CD8-positive, alpha-beta memory T cell (primary cell): Measurements from ENCODE around the gene COLQ. TPM values are rescaled to one million over a fixed set of nuclear protein-coding genes. Genes with fewer than 3 reads are reported as not detected.

ENCODE experiments used
- CTCF ChIA-PET: fragments of 350-600 bp; sonication (Branson Sonifier 250); formaldehyde crosslinking; loops from one replicate; lab custom pipeline; 2021; ENCODE audit warnings: antibody characterized with exemption; lab: Charles Lee
- POLR2A ChIA-PET: fragments of 350-600 bp; sonication (Branson Sonifier 250); formaldehyde crosslinking; loops from one replicate; lab custom pipeline; 2021; ENCODE audit warnings: antibody characterized with exemption; lab: Charles Lee
- DNase-seq, 5 donors: peaks; one replicate each; pipeline versions ENCODE4 v3.0.0 to v3.0.0-alpha.2; 2020 to 2022; ENCODE audit warnings: mixed read lengths in 1 of 5
- H3K27ac ChIP-seq: one replicate; pipeline ENCODE4 v1.7.0; 2013; ENCODE audit warnings: low read depth, mild to moderate bottlenecking, low read length, moderate library complexity
- H3K27me3 ChIP-seq: 2 replicates; pipeline ENCODE4 v1.7.0; 2013; ENCODE audit warnings: low read length, mild to moderate bottlenecking; ENCODE audit not compliant: insufficient read depth, poor library complexity, severe bottlenecking
- H3K36me3 ChIP-seq: 2 replicates; pipeline ENCODE4 v1.7.0; 2013; ENCODE audit warnings: mild to moderate bottlenecking, low read length, moderate library complexity; ENCODE audit not compliant: insufficient read depth
- H3K4me1 ChIP-seq: 2 replicates; pipeline ENCODE4 v1.7.0; 2013; ENCODE audit warnings: mild to moderate bottlenecking, low read length, moderate library complexity; ENCODE audit not compliant: insufficient read depth
- H3K4me3 ChIP-seq: 2 replicates; pipeline ENCODE4 v1.7.0; 2013; ENCODE audit warnings: mild to moderate bottlenecking, low read length
- H3K9me3 ChIP-seq: 2 replicates; pipeline ENCODE4 v1.7.0; 2013; ENCODE audit warnings: mild to moderate bottlenecking, low read length
- H3K27ac Mint-ChIP-seq, 8 donors: one replicate each; pipeline ENCODE4 v1.8.0; 2020 to 2021; ENCODE audit warnings: mixed read lengths in 8 of 8, mild to moderate bottlenecking in 6 of 8, inconsistent platforms in 3 of 8, moderate library complexity in 3 of 8
- H3K27me3 Mint-ChIP-seq, 2 donors: one replicate each; pipeline ENCODE4 v1.8.0; 2020 to 2021; ENCODE audit warnings: mixed read lengths in 2 of 2, mild to moderate bottlenecking in 1 of 2, moderate library complexity in 1 of 2
- H3K36me3 Mint-ChIP-seq, 3 donors: one replicate each; pipeline ENCODE4 v1.8.0; 2020 to 2021; ENCODE audit warnings: mixed read lengths in 3 of 3, inconsistent platforms in 1 of 3, mild to moderate bottlenecking in 1 of 3
- H3K4me1 Mint-ChIP-seq, 3 donors: one replicate each; pipeline ENCODE4 v1.8.0; 2020 to 2021; ENCODE audit warnings: mixed read lengths in 3 of 3, inconsistent platforms in 1 of 3, mild to moderate bottlenecking in 1 of 3
- H3K4me3 Mint-ChIP-seq, 7 donors: one replicate each; pipeline ENCODE4 v1.8.0; 2020 to 2021; ENCODE audit warnings: mixed read lengths in 7 of 7, mild to moderate bottlenecking in 6 of 7, moderate library complexity in 4 of 7, inconsistent platforms in 2 of 7
- H3K9me3 Mint-ChIP-seq, 5 donors: one replicate each; pipeline ENCODE4 v1.8.0; 2020 to 2022; ENCODE audit warnings: mixed read lengths in 5 of 5, mild to moderate bottlenecking in 3 of 5, moderate library complexity in 2 of 5, inconsistent platforms in 1 of 5
- polyA plus RNA-seq: library from polyadenylated mRNA; unstranded; fragments of 300-500 nt; fragmentation: Illumina TruSeq; gene quantifications from one replicate; pipeline ENCODE4 v1.2.3, GENCODE V29; 2021
- total RNA-seq, 2 experiments: library from RNA; stranded (reverse); gene quantifications; one replicate each; pipeline ENCODE4 v1.2.3, GENCODE V29; 2021

The COLQ gene
- total and polyA plus RNA-seq, 3 experiments from 2014 or later = 1.1 to 17.3 (median 1.6) TPM

DNA sequence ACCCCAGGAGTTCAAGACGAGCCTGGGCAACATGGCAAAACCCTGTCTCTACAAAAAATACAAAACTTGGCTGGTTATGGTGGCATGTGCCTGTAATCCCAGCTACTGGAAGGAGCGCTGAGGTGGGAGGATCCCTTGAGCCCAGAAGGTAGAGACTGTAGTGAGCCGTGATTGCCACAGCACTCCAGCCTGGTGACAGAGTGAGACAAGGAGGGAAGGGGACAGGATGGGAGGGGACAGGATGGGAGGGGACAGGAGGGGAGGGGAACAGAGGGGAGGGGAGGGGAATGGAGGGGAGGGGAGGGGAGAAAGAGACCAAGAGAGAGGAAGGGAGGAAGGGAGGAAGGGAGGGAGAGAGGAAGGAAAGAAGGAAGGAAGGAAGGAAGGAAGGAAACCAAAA, 11.0 kb downstream of the COLQ start:
- Histone ChIP-seq H3K27ac (no peak overlapping the region), H3K36me3 (no peaks in the 10 kb centered on the region), H3K27me3 (no peaks in the 10 kb centered on the region), H3K9me3 (no peaks in the 10 kb centered on the region), H3K4me3 (no peak overlapping the region), H3K4me1 (no peaks in the 10 kb centered on the region)
- H3K27ac Mint-ChIP-seq = peak overlapping the region in 2 of 8 donors; percentile 22 to 32
- H3K27me3 Mint-ChIP-seq = peaks cover 0 to 3% of the 10 kb centered on the region in 2 donors
- H3K36me3 Mint-ChIP-seq = no peaks in the 10 kb centered on the region
- no peaks in the 10 kb centered on the region for H3K9me3 Mint-ChIP-seq
- DNase-seq = no peak
- H3K4me1 Mint-ChIP-seq = peaks cover 13 to 21% (median 15%) of the 10 kb centered on the region in 3 donors
- ChIA-PET CTCF (no interaction called here), POLR2A (no interaction called here)
- H3K4me3 Mint-ChIP-seq = no peak overlapping the region

DNA sequence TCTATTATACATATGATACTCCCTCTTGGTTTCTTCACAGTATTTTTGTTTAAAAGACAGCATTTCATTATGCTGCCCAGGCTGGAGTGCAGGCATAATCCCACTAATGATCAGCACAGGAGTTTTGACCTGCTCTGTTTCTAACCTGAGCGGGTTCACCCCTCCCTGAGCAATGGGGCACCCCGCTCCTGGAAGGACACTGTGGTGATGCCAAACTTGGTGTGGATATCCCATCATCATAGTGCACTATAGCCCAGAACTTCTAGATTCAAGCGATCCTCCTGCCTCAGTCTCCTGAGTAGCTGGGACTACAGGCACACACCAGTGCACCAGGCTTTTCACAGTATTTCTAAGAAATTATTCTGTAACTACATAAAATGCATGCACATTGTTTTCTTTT, 14.9 kb downstream of the COLQ start:
- H3K36me3 Mint-ChIP-seq = no peaks in the 10 kb centered on the region
- no peaks in the 10 kb centered on the region for H3K36me3 ChIP-seq
- CTCF ChIA-PET = no interaction called here
- H3K9me3 ChIP-seq = no peaks in the 10 kb centered on the region
- no peak overlapping the region for H3K4me3 Mint-ChIP-seq
- no peaks in the 10 kb centered on the region for H3K9me3 Mint-ChIP-seq
- no peaks in the 10 kb centered on the region for H3K27me3 ChIP-seq
- no peak for DNase-seq
- H3K27me3 Mint-ChIP-seq = peaks cover 0 to 2% of the 10 kb centered on the region in 2 donors
- no peak overlapping the region for H3K4me3 ChIP-seq
- H3K4me1 ChIP-seq = no peaks in the 10 kb centered on the region
- POLR2A ChIA-PET = no interaction called here
- peak overlapping the region in 3 of 8 donors; percentile 57 to 85 (median 76) for H3K27ac Mint-ChIP-seq
- H3K4me1 Mint-ChIP-seq = peaks cover 16 to 26% (median 19%) of the 10 kb centered on the region in 3 donors
- H3K27ac ChIP-seq = no peak overlapping the region

DNA sequence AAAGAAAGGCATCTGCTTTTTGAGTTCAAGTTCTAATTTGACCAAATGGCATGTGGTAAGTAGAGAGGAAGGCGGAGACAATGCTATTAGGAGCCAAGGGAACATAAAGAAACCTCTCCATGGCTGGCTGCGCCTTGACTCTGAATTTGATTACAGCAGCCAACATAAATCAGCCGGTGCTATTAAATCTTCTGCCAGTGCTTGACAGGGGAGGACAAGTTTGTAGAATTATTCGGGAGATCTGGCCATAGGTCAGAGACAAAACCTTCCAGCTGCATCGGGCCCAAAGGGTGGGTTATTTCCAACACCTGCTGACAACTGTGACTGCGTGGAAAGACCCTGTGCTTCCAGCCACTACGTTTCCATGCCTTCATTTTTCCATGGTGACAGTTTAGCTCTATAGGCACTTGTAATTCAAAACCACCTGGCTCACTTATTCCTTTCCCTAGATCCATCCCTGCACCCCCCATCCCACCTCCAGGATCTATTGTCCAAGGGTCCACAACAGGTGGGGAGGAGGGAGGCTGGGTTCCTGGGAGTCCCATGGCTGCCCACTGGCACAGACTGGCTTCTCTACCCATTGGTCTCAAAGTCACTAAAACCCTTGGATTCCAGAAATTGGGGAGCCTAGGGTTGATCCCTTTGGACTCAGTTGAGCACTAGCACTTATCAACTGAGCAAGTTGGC, 15.9 kb downstream of the COLQ start:
- H3K4me1 Mint-ChIP-seq = peaks cover 15 to 26% (median 20%) of the 10 kb centered on the region in 3 donors
- peaks cover 0 to 2% of the 10 kb centered on the region in 2 donors for H3K27me3 Mint-ChIP-seq
- no peaks in the 10 kb centered on the region for H3K9me3 Mint-ChIP-seq
- peak overlapping the region in 1 of 7 donors; percentile 25 for H3K4me3 Mint-ChIP-seq
- POLR2A ChIA-PET = no interaction called here
- no peak overlapping the region for H3K4me3 ChIP-seq
- H3K36me3 ChIP-seq = no peaks in the 10 kb centered on the region
- H3K27ac Mint-ChIP-seq = peak overlapping the region in 3 of 8 donors; percentile 1 to 76 (median 9)
- H3K36me3 Mint-ChIP-seq = no peaks in the 10 kb centered on the region
- no peak overlapping the region for H3K27ac ChIP-seq
- no peaks in the 10 kb centered on the region for H3K27me3 ChIP-seq
- CTCF ChIA-PET = no interaction called here
- DNase-seq = no peak
- H3K4me1 ChIP-seq = no peaks in the 10 kb centered on the region
- no peaks in the 10 kb centered on the region for H3K9me3 ChIP-seq

DNA sequence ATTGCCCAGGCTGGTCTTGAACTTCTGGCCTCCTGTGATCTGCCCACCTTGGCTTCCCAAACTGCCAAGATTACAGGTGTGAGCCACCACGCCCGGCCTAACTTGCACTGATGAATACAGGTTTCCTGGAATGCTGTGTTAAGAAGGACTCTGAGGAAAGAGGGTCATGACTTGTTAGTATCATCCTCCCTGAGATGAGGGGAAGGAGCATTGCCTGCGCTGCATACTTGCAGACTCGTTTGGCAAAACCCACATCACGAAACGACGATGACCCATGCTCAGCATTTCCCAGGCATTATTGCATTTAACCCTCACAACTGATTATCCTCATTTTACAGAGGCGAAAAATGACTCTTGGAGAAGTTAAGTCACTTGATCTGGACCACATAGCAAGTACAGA, 18.9 kb downstream of the COLQ start:
- Histone ChIP-seq H3K4me3 (no peak overlapping the region), H3K36me3 (no peaks in the 10 kb centered on the region), H3K9me3 (no peaks in the 10 kb centered on the region), H3K27me3 (no peaks in the 10 kb centered on the region), H3K4me1 (no peaks in the 10 kb centered on the region), H3K27ac (no peak overlapping the region)
- no peak for DNase-seq
- ChIA-PET POLR2A (no interaction called here), CTCF (no interaction called here)
- H3K36me3 Mint-ChIP-seq = no peaks in the 10 kb centered on the region
- H3K4me3 Mint-ChIP-seq = no peak overlapping the region
- H3K27ac Mint-ChIP-seq = peak overlapping the region in 3 of 8 donors; percentile 17 to 57 (median 46)
- peaks cover 35 to 46% (median 36%) of the 10 kb centered on the region in 3 donors for H3K4me1 Mint-ChIP-seq
- H3K27me3 Mint-ChIP-seq = peaks cover 0 to 2% of the 10 kb centered on the region in 2 donors
- H3K9me3 Mint-ChIP-seq = no peaks in the 10 kb centered on the region

DNA sequence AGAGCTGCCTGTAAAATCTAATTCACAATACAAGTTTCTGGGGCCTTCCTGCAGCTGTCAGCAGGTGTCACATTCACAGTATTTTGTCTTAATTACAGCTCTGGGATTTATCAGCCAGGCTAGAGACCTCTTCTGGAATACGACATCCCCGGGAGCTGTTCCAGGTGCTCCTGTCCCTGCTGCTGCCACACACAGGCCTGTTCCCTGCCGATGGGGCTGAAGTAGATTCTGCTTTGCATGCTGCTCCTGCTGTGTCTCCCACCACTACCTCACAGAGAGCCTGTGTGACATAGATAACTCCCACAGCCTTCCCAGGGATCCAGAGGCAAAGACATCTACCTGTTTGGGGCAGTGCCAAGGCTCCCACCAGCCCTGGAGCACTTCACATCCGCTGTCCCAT, 20.4 kb downstream of the COLQ start:
- H3K36me3 Mint-ChIP-seq = no peaks in the 10 kb centered on the region
- POLR2A ChIA-PET = no interaction called here

DNA sequence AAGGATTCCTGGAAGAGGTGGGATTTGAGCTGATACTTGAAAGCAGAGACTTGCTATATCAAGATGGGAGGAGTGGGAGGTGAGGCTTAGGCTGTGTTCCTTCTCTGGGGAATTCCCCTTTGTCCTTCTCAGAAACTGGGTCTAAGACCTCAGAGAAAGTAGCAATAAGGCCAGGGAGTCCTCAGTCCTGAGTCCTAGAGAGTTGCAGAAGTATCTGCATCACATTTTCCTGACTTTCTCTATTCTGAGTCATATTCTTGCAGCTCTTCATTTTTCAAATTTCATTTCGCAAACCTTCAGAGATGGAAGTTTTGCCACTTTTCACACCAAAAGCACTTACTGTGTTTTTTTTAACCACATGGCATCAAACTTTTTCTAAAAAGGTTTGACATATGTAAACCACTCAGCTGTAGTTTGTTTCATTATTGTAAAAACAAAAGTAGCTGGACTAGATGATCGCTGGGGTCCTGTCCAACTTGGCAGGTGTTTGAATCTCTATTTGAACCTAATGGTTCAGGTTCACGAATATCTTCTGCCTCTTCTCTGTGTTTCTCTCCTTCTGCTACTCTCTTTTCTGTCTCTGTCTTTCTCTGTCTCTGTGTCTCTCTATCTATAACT, 21.3 kb downstream of the COLQ start:
- H3K36me3 Mint-ChIP-seq = no peaks in the 10 kb centered on the region
- peaks cover 35 to 50% (median 37%) of the 10 kb centered on the region in 3 donors for H3K4me1 Mint-ChIP-seq
- H3K27ac Mint-ChIP-seq = peak overlapping the region; percentile 54 to 96 (median 71)
- DNase-seq = no peak
- H3K4me3 ChIP-seq = no peak overlapping the region
- no peaks in the 10 kb centered on the region for H3K27me3 Mint-ChIP-seq
- no peaks in the 10 kb centered on the region for H3K9me3 ChIP-seq
- POLR2A ChIA-PET = no interaction called here
- CTCF ChIA-PET = no interaction called here
- H3K27ac ChIP-seq = no peak overlapping the region
- H3K4me1 ChIP-seq = no peaks in the 10 kb centered on the region
- no peaks in the 10 kb centered on the region for H3K36me3 ChIP-seq
- no peaks in the 10 kb centered on the region for H3K27me3 ChIP-seq
- H3K9me3 Mint-ChIP-seq = no peaks in the 10 kb centered on the region
- H3K4me3 Mint-ChIP-seq = peak overlapping the region in 6 of 7 donors; percentile 33 to 72 (median 44)

More for the DNA sequence above, 20.4 kb downstream of the COLQ start:
- Mint-ChIP-seq H3K4me1 (peaks cover 35 to 50% (median 38%) of the 10 kb centered on the region in 3 donors), H3K4me3 (peak overlapping the region in 5 of 7 donors; percentile 2 to 39 (median 16)), H3K27ac (peak overlapping the region in 7 of 8 donors; percentile 16 to 86 (median 68)), H3K9me3 (no peaks in the 10 kb centered on the region), H3K27me3 (peaks cover 0 to 2% of the 10 kb centered on the region in 2 donors)
- no peak for DNase-seq
- Histone ChIP-seq H3K27me3 (no peaks in the 10 kb centered on the region), H3K36me3 (no peaks in the 10 kb centered on the region), H3K4me3 (no peak overlapping the region), H3K27ac (no peak overlapping the region), H3K9me3 (no peaks in the 10 kb centered on the region), H3K4me1 (no peaks in the 10 kb centered on the region)
- CTCF ChIA-PET = no interaction called here

DNA sequence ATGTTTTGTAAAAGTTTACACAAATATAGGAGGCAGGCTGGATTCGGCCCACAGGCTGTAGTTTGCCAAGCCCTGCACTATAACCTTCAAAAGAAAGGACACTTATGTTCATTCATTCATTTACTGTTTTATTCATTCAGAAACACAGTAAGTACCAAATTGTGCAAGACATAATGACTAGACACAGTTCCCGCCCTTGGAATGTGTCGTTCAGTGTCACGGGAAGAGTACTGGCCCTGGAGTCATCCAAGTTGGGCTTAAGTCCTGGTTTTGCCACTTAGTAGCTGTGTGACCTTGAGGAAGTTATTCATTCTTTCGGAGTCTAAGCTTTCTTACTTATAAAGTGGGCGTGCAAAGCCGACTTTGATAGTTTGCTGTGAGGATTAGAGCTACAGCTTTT, 22.0 kb downstream of the COLQ start:
- Mint-ChIP-seq H3K27me3 (no peaks in the 10 kb centered on the region), H3K9me3 (no peaks in the 10 kb centered on the region), H3K4me1 (peaks cover 40 to 57% (median 41%) of the 10 kb centered on the region in 3 donors), H3K4me3 (peak overlapping the region in 5 of 7 donors; percentile 1 to 49 (median 37)), H3K36me3 (no peaks in the 10 kb centered on the region), H3K27ac (peak overlapping the region; percentile 54 to 96 (median 66))
- Histone ChIP-seq H3K4me1 (no peaks in the 10 kb centered on the region), H3K9me3 (no peaks in the 10 kb centered on the region), H3K27ac (no peak overlapping the region), H3K27me3 (no peaks in the 10 kb centered on the region), H3K4me3 (no peak overlapping the region), H3K36me3 (no peaks in the 10 kb centered on the region)
- CTCF ChIA-PET = no interaction called here
- no peak for DNase-seq
- POLR2A ChIA-PET = no interaction called here
